Erythroblast (primary cell): ENCODE results near the gene SNX2.

Experiments
- GATA1 ChIP-seq: IDR thresholded peaks from 2 replicates; pipeline ENCODE4 v1.6.1; 2011; ENCODE audit warnings: low read depth, mild to moderate bottlenecking, control low read depth, low read length, moderate library complexity
- POLR2A ChIP-seq: IDR thresholded peaks from 2 replicates; pipeline ENCODE4 v1.6.1; 2011; ENCODE audit warnings: mild to moderate bottlenecking, low read length

- TF ChIP-seq POLR2A, result no peak
- TF ChIP-seq GATA1, result no peak
Observed at GRCh38 chr5:122863721-122864120, 88.8 kb downstream of the SNX2 start.
